Type B pancreatic cell (in vitro differentiated cells): ENCODE measurements around the gene MTHFR. TPM values are rescaled to one million over a fixed set of nuclear protein-coding genes. Genes with fewer than 3 reads are reported as not detected.
A peak's percentile ranks its signal among the peaks of the same experiment; 100 is the strongest.

Experiments
- DNase-seq: peaks from one replicate; pipeline ENCODE4 v3.0.0; 2021; ENCODE audit warnings: mixed read lengths; ENCODE audit not compliant: unreplicated experiment; ENCODE audit errors: extremely low spot score
- H3K27ac Mint-ChIP-seq: 2 replicates; pipeline ENCODE4 v1.8.0; 2021; ENCODE audit warnings: mild to moderate bottlenecking, mixed read lengths
- H3K27me3 Mint-ChIP-seq: 2 replicates; pipeline ENCODE4 v1.8.0; 2021; ENCODE audit warnings: mixed read lengths
- H3K36me3 Mint-ChIP-seq: 2 replicates; pipeline ENCODE4 v1.8.0; 2021; ENCODE audit warnings: mixed read lengths
- H3K4me1 Mint-ChIP-seq: one replicate; pipeline ENCODE4 v1.8.0; 2021; ENCODE audit warnings: mixed read lengths; ENCODE audit not compliant: unreplicated experiment
- H3K4me3 Mint-ChIP-seq: 2 replicates; pipeline ENCODE4 v1.8.0; 2021; ENCODE audit warnings: mild to moderate bottlenecking, mixed read lengths
- H3K9me3 Mint-ChIP-seq: 2 replicates; pipeline ENCODE4 v1.8.0; 2021; ENCODE audit warnings: mixed read lengths
- CTCF ChIP-seq: fragments of 200-600 bp; sonication (generic); conservative IDR thresholded peaks from 2 replicates; pipeline ENCODE4 v1.5.0; 2021; ENCODE audit warnings: antibody characterized with exemption, mild to moderate bottlenecking
- total RNA-seq: library from RNA; stranded (reverse); gene quantifications from 2 replicates; pipeline ENCODE4 v1.2.1, GENCODE V29; 2021; ENCODE audit warnings: low replicate concordance

MTHFR gene
- total RNA-seq, 1 donor from 2014 or later = 30.1 TPM

- Mint-ChIP-seq H3K4me1 (peaks cover 10% of the 10 kb centered on the region), H3K36me3 (no peaks in the 10 kb centered on the region), H3K27ac (no peak overlapping the region), H3K27me3 (no peaks in the 10 kb centered on the region), H3K9me3 (no peaks in the 10 kb centered on the region), H3K4me3 (no peak overlapping the region)
- DNase-seq = no peak
- no peak for TF ChIP-seq CTCF
Measured at GRCh38 chr1:11752359-11753088, 53.2 kb downstream of the MTHFR start.

DNA sequence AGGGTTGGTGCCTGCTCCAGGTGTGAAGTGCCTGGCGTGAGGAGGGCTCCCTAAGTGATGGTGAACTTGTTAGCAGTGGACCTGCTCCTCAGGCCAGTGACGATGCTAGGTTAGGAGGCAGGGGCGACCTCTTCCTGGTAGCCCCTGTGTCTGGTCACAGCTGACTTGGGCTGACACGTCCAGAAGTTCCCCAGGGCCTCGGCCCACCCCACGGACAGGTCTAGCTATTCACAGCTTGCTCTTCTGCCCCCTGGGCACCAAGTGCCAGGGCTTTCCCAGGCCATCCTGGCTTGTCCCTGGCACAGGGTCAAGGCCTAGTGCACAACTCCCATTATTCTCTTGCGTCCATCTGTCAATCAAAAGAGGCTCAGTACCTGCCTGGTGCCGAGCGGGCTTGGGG is 54.7 kb downstream of the MTHFR start:
- H3K27me3 Mint-ChIP-seq = no peaks in the 10 kb centered on the region
- no peak for DNase-seq
- H3K4me1 Mint-ChIP-seq = peaks cover 14% of the 10 kb centered on the region
- no peaks in the 10 kb centered on the region for H3K9me3 Mint-ChIP-seq
- H3K36me3 Mint-ChIP-seq = peaks cover 3% of the 10 kb centered on the region
- no peak overlapping the region for H3K27ac Mint-ChIP-seq
- no peak overlapping the region for H3K4me3 Mint-ChIP-seq
- TF ChIP-seq CTCF = no peak

GRCh38 chr1:11749996-11750395 is 55.8 kb downstream of the MTHFR start:
- peaks cover 14% of the 10 kb centered on the region for H3K4me1 Mint-ChIP-seq
- no peak for TF ChIP-seq CTCF
- DNase-seq = no peak
- no peaks in the 10 kb centered on the region for H3K9me3 Mint-ChIP-seq
- H3K27me3 Mint-ChIP-seq = no peaks in the 10 kb centered on the region
- H3K4me3 Mint-ChIP-seq = no peak overlapping the region
- peaks cover 3% of the 10 kb centered on the region for H3K36me3 Mint-ChIP-seq
- H3K27ac Mint-ChIP-seq = no peak overlapping the region

- TF ChIP-seq CTCF = peak; percentile 53
- Mint-ChIP-seq H3K27me3 (no peaks in the 10 kb centered on the region), H3K27ac (no peak overlapping the region), H3K4me1 (peaks cover 14% of the 10 kb centered on the region), H3K36me3 (peaks cover 3% of the 10 kb centered on the region), H3K4me3 (no peak overlapping the region), H3K9me3 (no peaks in the 10 kb centered on the region)
- no peak for DNase-seq
Measured at GRCh38 chr1:11749203-11749689, 56.5 kb downstream of the MTHFR start.

- DNase-seq = no peak
- H3K4me1 Mint-ChIP-seq = peaks cover 14% of the 10 kb centered on the region
- TF ChIP-seq CTCF = no peak
- H3K36me3 Mint-ChIP-seq = peaks cover 3% of the 10 kb centered on the region
- no peak overlapping the region for H3K27ac Mint-ChIP-seq
- no peaks in the 10 kb centered on the region for H3K9me3 Mint-ChIP-seq
- no peaks in the 10 kb centered on the region for H3K27me3 Mint-ChIP-seq
- H3K4me3 Mint-ChIP-seq = no peak overlapping the region
Measured at GRCh38 chr1:11748294-11749202, 57.2 kb downstream of the MTHFR start.
